GM12878 (cell line): Measurements from ENCODE around the gene HSPA12A.

Experiments
- CBX5 ChIP-seq: sonication (generic); IDR thresholded peaks from 2 replicates; pipeline ENCODE4 v1.6.1; 2016; ENCODE audit warnings: low read depth, moderate library complexity, mild to moderate bottlenecking, inconsistent platforms
- CHD2 ChIP-seq: IDR thresholded peaks from 2 replicates; pipeline ENCODE4 v1.6.1; 2011; ENCODE audit warnings: low read depth, low read length, improper control_type of control experiment, borderline replicate concordance
- CREB1 ChIP-seq: IDR thresholded peaks from 2 replicates; pipeline ENCODE4 v1.6.1; 2012; ENCODE audit warnings: low read depth, mild to moderate bottlenecking, inconsistent platforms
- EZH2 ChIP-seq: IDR thresholded peaks from 2 replicates; pipeline ENCODE4 v1.6.1; 2012; ENCODE audit warnings: low read depth, mild to moderate bottlenecking, control low read depth, inconsistent platforms, low read length, borderline replicate concordance; ENCODE audit not compliant: control insufficient read depth
- FOS ChIP-seq: IDR thresholded peaks from 3 replicates; pipeline ENCODE4 v1.6.1; 2011; ENCODE audit warnings: borderline replicate concordance; ENCODE audit not compliant: insufficient read length; ENCODE audit errors: extremely low read depth
- MTA3 ChIP-seq: IDR thresholded peaks from 2 replicates; pipeline ENCODE4 v1.6.1; 2012; ENCODE audit warnings: low read length, inconsistent platforms, borderline replicate concordance
- TF ChIP-seq, protein P1 (sequence below): IDR thresholded peaks from 2 replicates; pipeline ENCODE4 v1.6.1; 2012; ENCODE audit warnings: mild to moderate bottlenecking, low read depth, low read length
- TF ChIP-seq, protein P2 (sequence below), 3 experiments: IDR thresholded peaks in 2 of 3; conservative IDR thresholded peaks in 1 of 3; 2 replicates each; pipeline ENCODE4 v1.5.1; 2011; ENCODE audit warnings: low read depth in 3 of 3, low read length in 3 of 3, mild to moderate bottlenecking in 3 of 3, control low read depth in 2 of 3, moderate library complexity in 2 of 3, inconsistent platforms in 1 of 3, mixed read lengths in 1 of 3; ENCODE audit not compliant: control insufficient read depth in 2 of 3, insufficient read depth in 1 of 3; ENCODE audit errors: extremely low read depth in 1 of 3

DNA sequence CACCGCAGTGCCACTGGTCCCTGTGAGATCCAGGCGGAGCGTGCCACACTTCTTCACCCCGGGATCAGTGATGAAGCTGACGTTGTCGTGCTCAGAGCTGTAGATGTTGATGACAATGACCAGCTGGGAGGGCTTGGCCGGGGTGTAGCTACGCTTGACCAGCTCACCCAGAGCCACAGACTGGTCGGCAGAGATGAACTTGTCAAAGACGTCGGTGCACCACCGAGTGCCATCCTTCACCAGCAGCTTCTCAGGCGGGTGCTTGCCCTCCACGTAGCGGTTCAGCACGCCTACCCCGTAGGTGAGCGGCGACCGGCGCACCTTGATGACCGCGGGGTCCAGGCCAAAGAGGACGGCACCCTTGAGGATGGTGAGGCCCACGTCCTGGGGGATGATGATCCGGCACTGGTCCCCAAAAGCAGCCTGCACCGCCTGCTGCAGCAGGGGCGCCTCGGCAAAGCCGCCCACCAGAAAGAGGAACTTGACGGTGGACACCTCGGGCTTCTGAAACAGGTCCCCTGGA is 67.4 kb downstream of the HSPA12A start:
- TF ChIP-seq CHD2 (no peak), MTA3 (no peak), EZH2 (no peak), CBX5 (no peak), CREB1 (no peak), FOS (no peak)
- TF ChIP-seq, protein P1, sequence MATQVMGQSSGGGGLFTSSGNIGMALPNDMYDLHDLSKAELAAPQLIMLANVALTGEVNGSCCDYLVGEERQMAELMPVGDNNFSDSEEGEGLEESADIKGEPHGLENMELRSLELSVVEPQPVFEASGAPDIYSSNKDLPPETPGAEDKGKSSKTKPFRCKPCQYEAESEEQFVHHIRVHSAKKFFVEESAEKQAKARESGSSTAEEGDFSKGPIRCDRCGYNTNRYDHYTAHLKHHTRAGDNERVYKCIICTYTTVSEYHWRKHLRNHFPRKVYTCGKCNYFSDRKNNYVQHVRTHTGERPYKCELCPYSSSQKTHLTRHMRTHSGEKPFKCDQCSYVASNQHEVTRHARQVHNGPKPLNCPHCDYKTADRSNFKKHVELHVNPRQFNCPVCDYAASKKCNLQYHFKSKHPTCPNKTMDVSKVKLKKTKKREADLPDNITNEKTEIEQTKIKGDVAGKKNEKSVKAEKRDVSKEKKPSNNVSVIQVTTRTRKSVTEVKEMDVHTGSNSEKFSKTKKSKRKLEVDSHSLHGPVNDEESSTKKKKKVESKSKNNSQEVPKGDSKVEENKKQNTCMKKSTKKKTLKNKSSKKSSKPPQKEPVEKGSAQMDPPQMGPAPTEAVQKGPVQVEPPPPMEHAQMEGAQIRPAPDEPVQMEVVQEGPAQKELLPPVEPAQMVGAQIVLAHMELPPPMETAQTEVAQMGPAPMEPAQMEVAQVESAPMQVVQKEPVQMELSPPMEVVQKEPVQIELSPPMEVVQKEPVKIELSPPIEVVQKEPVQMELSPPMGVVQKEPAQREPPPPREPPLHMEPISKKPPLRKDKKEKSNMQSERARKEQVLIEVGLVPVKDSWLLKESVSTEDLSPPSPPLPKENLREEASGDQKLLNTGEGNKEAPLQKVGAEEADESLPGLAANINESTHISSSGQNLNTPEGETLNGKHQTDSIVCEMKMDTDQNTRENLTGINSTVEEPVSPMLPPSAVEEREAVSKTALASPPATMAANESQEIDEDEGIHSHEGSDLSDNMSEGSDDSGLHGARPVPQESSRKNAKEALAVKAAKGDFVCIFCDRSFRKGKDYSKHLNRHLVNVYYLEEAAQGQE = no peak
- TF ChIP-seq, protein P2, sequence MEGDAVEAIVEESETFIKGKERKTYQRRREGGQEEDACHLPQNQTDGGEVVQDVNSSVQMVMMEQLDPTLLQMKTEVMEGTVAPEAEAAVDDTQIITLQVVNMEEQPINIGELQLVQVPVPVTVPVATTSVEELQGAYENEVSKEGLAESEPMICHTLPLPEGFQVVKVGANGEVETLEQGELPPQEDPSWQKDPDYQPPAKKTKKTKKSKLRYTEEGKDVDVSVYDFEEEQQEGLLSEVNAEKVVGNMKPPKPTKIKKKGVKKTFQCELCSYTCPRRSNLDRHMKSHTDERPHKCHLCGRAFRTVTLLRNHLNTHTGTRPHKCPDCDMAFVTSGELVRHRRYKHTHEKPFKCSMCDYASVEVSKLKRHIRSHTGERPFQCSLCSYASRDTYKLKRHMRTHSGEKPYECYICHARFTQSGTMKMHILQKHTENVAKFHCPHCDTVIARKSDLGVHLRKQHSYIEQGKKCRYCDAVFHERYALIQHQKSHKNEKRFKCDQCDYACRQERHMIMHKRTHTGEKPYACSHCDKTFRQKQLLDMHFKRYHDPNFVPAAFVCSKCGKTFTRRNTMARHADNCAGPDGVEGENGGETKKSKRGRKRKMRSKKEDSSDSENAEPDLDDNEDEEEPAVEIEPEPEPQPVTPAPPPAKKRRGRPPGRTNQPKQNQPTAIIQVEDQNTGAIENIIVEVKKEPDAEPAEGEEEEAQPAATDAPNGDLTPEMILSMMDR (IDR thresholded peaks at IDR 0.05 in 2 of 3, conservative IDR thresholded peaks at IDR 0.05 in 1 of 3; ENCODE audit: control insufficient read depth in 2 of 3, extremely low read depth in 1 of 3, insufficient read depth in 1 of 3, low read depth in 3 of 3, low read length in 3 of 3) = no peak
